Body of pancreas (tissue), 4 donors: ENCODE measurements around the gene PHTF2.

Experiments used
- CTCF ChIP-seq, 7 experiments: fragments of 450-650 bp in 4 of 7; fragments of 200-600 bp in 3 of 7; sonication (generic) in 3 of 7; IDR thresholded peaks; one replicate each; pipeline ENCODE4 v1.5.1; 2016 to 2019; ENCODE audit warnings: antibody characterized with exemption in 7 of 7
- POLR2A ChIP-seq, 3 donors: fragments of 450-650 bp; IDR thresholded peaks; one replicate each; pipeline ENCODE4 v1.6.1; 2016; ENCODE audit warnings: antibody characterized with exemption in 3 of 3, mild to moderate bottlenecking in 2 of 3

GRCh38 chr7:77975672-77976480 lies 177.3 kb downstream of the PHTF2 start:
- no peak for TF ChIP-seq CTCF (IDR thresholded peaks at IDR 0.05)
- TF ChIP-seq POLR2A (IDR thresholded peaks at IDR 0.05), result no peak
